Measurements from ENCODE around the gene ELOVL7.

DNA sequence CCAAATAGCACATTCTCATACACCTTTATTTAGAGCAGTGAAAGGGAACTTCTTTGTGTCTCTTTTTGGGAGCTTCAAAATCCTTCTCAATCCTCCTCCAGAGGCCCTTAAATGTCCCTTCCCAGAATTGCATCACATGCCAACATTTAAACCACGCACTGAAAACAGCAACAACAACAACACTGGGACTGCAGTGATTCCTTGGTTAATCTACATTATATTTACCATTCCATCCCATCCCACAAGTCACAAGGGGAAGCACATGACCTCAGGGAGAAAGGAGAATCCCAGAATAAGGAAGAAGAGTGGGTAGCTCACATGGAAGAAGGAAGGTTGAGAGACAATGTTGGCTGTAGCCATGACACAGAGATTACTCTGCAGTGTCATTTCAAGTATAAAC lies 41.1 kb downstream of the ELOVL7 start:
- TF ChIP-seq CTCF (IDR thresholded peaks at IDR 0.05; ENCODE audit: insufficient read depth, low read length, poor library complexity, severe bottlenecking) (no peak), EZH2phosphoT487 (conservative IDR thresholded peaks at IDR 0.05; ENCODE audit: low read length) (no peak)
